Skeletal muscle cell (primary cell): Measurements from ENCODE around the gene PRKCZ.

Experiments
- DNase-seq: peaks from one replicate; pipeline ENCODE4 v3.0.0-alpha.2; 2010; ENCODE audit warnings: low read depth
- H3K4me3 ChIP-seq: 2 replicates; pipeline ENCODE4 v1.5.1; 2011; ENCODE audit warnings: low read depth, mild to moderate bottlenecking, control low read depth, low read length, moderate library complexity

The PRKCZ gene

GRCh38 chr1:2059290-2059953 is 9.2 kb downstream of the PRKCZ start:
- no peak for DNase-seq
- no peak overlapping the region for H3K4me3 ChIP-seq

- no peak for DNase-seq
- no peak overlapping the region for H3K4me3 ChIP-seq
These were observed 9.9 kb downstream of the PRKCZ start for GRCh38 chr1:2060072-2060471.

GRCh38 chr1:2060535-2060934 is 10.3 kb downstream of the PRKCZ start:
- no peak for DNase-seq
- no peak overlapping the region for H3K4me3 ChIP-seq

- H3K4me3 ChIP-seq = no peak overlapping the region
- no peak for DNase-seq
These were observed 11.0 kb downstream of the PRKCZ start for GRCh38 chr1:2061065-2061778.

- H3K4me3 ChIP-seq = no peak overlapping the region
- no peak for DNase-seq
These were observed 15.5 kb downstream of the PRKCZ start for GRCh38 chr1:2065699-2066098.

DNA sequence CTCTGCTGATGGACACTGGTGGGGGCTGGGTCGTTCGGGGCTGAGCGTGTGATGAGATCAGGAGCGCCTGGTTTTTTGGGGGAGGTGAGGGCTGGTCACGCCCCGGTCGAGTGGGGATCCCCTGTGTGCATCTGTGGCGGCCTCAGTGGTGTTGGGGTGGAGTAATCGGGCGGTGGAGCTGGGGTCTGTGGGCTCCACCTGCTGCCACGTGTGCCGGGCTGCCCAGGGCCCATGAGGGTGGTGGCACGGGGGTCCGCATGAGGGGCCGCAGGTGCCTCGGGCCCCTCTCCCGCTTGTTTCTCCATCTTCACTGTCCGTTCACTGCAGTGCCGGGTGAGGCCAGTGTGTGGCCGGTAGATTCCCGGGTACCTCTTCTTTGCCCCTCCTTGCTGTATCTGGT is 17.2 kb downstream of the PRKCZ start:
- DNase-seq = no peak
- no peak overlapping the region for H3K4me3 ChIP-seq

- H3K4me3 ChIP-seq = no peak overlapping the region
These were observed 17.8 kb downstream of the PRKCZ start for GRCh38 chr1:2067981-2068380.

GRCh38 chr1:2068951-2069350 is 18.7 kb downstream of the PRKCZ start:
- no peak for DNase-seq
- H3K4me3 ChIP-seq = no peak overlapping the region

More at GRCh38 chr1:2067981-2068380, 17.8 kb downstream of the PRKCZ start:
- no peak for DNase-seq

DNA sequence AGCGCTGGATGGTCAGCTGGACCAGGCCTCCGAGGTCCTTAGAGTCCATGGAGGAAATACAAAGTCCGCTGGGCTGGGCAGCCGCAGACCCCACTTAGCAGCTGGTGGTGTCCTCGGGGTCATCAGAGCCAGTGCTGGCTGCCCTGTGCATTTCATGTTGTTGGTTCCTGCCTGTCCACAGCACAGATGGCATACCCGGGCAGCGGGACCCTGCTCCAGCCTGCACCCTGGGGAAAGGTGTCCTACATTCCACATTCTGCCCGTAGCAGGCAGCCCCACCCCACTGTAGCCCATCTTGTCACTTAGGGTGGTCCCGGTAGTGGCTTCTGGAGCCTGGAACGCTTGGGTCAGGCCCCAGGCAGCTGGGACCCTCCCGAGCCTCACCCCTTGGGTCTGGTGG is 19.8 kb downstream of the PRKCZ start:
- H3K4me3 ChIP-seq = no peak overlapping the region
- DNase-seq = no peak

GRCh38 chr1:2070800-2071530 is 20.8 kb downstream of the PRKCZ start:
- no peak overlapping the region for H3K4me3 ChIP-seq
- DNase-seq = no peak

DNA sequence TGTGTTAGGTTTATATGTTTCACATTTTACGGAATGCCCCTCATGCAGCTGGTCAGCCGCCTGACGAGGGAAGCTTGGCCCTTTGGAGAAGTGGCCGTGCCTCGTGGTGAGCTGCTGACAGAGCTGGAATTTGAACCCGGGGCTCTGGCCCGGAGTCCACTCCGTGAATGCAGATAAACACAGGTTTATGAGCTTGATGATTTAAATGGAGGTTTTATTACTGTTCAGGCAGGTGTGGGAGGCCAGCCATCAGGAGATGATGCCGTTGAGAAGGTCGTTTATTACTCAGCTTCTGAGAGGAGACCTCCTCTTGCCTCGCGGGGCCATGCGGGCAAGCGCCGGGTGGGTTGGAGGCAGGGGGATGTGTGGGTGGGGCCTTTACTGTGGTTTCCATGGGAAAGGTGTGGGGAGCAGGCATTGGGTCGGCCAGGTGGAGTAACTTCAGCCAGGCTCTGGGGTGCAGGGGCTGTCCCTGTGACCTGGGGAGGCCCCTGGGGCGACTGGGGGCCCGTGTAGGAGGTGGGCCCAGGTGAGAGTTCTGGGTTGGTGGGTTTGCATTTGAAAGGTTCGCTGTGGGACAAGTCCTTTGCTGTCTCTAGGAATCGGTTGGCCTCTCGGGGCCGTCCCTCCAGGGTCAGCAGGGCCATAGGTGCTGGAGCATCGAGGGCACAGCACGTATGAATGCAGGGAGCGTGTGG is 22.0 kb downstream of the PRKCZ start:
- no peak overlapping the region for H3K4me3 ChIP-seq

GRCh38 chr1:2072891-2073290 is 22.7 kb downstream of the PRKCZ start:
- no peak overlapping the region for H3K4me3 ChIP-seq
- DNase-seq = no peak

More for the DNA sequence above, 22.0 kb downstream of the PRKCZ start:
- DNase-seq = no peak

GRCh38 chr1:2073382-2074230 is 23.4 kb downstream of the PRKCZ start:
- DNase-seq = peak; percentile 25
- H3K4me3 ChIP-seq = peak overlapping the region; percentile 54

- DNase-seq = no peak
- H3K4me3 ChIP-seq = peak overlapping the region; percentile 54
These were observed 24.2 kb downstream of the PRKCZ start for GRCh38 chr1:2074396-2074795.

DNA sequence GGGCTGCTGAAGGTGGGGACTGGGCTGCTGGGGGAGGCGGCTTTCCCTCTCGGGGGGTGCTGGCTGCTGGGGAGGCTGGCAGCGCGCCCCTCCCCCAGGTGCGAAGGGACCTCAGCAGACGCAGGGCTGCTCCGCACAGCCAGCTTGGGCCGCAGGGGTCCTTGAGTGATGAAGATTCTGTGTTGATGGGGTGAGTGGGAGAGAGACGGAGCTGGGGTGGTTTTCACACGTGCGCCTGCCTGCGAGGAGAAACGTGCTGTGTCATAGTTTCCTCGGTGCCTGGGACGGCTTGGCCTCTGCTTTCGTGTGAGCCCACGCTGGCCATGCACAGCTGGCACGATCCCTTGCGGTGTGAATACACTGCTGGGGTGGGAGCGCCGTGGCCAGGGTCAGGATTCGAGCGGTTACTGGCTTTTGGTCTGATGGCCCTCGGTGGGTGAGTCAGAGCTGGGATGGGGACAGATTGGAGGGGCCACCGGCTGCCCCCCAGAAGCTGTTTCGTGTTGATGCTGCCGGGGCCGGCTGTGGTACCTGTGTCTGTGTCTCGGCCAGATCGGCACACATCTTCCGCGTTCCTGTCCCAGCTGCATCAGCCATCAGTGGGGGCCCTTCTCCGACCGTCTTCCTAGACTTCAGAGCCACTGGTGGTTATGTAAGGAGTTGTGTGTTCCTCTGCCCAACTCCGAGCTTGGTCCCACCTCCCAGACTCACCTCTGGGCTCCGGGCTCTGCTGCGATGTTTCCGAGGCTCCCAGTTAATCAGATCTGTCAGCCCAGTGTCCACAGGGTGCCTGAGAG is 24.9 kb downstream of the PRKCZ start:
- H3K4me3 ChIP-seq = no peak overlapping the region
- no peak for DNase-seq

DNA sequence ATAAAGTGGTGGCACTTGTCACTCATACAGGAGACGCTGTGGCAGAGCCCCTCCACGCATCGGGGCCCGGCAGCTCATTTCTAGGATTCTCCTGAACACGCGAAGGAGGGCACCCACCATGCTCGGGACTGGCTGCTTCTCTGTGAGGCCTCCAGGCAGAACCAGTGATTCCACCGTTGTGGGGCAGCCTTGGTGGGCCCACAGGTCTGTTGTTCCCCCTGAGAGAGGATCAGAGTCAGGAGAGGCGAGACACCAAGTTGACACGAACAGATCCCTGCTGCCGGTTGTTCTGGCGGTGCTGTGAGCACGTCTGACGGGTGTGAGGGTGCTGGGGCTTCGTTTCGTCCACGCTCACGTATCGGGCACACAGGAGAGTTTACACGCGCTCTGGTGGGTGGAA is 26.6 kb downstream of the PRKCZ start:
- DNase-seq = no peak
- H3K4me3 ChIP-seq = no peak overlapping the region

DNA sequence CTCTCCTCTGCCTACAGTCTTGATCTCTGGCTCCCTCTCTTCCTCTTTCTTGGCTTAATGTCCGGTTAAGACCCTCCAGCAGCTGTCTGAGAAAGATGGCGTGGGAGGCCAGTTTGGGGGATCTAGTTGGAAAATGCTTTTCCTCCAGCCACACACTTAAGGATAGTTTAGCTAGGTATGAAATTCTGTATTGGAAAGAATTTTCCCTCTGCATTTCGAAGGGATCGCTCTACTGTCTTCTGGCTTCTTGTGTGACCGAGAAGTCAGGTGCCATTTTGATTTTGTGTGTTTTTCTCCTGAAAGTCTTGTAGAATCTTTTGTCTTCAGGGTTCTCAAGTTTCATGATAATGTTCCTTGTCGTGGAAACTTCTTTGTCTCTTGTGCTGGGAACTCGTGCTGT is 28.0 kb downstream of the PRKCZ start:
- H3K4me3 ChIP-seq = no peak overlapping the region
- no peak for DNase-seq

DNA sequence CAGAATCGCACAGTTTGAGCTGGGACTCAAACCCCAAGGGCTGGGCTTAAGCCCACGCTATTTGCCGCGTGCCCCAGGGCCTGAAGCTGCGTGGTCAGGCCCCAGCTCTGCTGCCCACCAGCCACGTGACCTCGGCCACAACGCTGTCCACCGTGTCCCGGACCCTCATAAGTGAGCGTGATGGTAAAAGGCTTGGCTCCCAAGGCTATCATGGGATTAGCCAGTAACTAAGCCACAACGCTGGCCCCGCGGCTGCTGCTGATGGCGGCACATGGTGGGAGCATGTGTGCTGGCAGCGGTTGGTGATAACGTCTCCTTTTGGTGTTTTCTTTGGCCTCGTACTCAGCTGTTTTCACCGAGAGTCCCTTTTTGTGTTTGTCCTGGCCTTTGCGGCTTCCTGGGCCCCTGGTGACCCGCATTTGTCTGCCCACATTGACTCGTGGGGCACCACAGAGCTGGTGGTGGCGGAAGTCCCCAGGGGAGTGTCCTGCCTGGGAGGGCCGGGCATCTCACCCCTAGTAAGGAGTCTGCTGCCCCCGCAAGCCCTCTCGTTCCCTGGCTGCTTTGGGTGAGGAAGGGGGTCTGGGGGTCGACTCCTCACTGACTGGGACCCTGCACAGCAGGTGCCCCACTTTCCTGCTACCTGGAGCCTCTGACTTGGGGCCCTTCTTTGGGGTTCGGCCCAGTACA is 29.3 kb downstream of the PRKCZ start:
- H3K4me3 ChIP-seq = no peak overlapping the region
- DNase-seq = no peak
